ENCODE results near the gene PTX4.

PTX4 gene, protein sequence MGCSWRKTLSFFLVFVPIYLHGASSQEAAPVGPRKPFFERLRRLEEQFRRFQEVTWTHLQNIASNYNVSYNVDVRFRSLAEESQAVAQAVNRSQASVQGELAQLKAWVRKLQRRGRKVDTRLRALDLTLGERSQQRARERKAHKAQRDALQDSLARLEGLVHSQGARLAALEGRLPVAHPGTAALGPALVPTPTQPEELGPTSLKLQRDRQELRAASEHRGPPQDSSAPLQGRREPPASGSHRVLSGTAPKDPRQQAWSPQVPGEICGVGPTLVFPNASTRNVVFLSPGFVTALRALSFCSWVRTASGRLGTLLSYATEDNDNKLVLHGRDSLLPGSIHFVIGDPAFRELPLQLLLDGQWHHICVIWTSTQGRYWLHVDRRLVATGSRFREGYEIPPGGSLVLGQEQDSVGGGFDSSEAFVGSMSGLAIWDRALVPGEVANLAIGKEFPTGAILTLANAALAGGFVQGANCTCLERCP

DNA sequence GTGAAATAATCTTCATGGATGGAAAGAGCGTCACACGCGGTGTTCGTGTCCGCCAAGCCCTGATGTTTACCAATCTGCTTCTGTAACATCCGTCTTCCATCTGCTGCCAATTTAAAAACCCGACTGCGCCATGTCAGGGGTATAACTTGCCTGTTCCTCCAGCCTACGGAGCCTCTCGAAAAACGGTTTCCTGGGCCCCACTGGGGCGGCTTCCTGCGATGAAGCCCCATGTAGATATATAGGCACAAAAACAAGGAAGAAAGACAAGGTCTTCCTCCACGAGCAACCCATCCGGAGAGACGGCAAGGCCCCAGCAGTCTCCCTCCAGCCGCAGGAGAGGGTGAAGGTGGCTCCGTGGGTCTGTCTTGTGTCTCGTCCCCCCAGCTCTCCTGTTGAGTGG is at the start of gene PTX4:
TSS of gene PTX4 (minus strand) at position 326 of the 400 bp plus-strand sequence. CDS start at position 291, 35 bp downstream.
- DNase-seq: no peak

DNA sequence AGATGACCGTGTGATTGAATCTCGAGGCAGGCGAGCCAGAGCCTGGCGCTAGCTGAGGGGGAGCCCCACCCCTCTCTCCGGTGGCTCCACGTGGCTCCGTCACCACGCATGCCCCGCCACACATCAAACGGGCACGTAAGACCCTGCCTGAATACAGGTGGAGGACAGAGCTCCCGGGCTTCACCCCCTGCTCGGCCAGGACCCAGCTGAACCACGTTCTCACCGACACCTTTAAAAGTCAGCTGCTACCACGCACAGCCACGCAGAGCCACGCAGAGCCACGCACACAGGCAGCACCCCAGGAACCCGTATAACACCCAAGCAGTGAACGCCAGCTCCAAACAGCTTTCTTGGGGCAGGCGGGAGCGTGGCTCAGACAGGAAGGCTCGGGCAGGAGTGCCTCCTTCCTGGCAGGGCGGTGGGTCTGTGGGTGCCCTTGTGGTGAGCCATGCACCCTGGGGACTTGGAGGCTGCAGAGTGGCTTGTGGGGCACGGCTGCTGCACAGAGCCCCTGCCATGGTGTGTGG is 49.1 kb upstream of the PTX4 start:
- DNase-seq: no peak

DNA sequence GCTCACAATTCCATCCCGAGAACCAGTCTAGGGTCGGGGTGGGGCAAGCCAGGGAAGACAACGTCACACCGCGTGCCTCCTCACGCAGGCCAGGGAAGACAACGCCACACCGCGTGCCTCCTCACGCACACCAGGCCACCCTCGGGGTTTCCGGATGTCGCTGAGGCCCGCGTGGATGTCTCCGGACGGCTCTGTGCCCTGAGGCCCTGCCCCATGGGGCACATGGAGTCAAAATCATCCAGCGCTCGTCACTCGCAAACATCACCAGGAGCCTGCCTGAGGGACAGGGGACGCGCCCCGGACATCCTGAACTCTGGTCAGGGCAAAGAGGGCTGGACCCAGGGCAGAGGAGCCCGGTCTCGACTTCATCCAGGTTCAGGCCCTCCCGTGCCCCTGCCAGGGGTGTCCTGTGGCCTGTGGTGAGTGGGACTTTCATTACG is 48.4 kb upstream of the PTX4 start:
- no peak for DNase-seq

DNA sequence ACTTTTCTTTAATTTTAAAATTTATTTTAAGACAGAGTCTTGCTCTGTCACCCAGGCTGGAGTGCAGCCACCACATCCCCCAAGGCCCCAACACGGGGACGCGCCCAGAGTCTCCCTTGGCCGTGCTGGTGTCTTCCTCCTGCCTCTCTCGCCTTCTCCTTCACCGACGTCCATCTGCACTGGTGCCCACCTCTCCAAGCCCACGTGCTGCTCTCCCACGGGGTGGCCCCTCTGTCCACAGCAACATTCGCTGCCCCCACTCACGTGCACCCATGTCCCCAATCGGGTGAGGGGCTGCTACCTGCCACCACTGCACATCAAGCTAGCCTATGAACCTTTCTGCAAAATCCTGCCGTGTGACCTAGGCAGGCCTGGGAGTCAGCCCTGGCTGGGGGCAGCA is 47.9 kb upstream of the PTX4 start:
- DNase-seq: no peak

DNA sequence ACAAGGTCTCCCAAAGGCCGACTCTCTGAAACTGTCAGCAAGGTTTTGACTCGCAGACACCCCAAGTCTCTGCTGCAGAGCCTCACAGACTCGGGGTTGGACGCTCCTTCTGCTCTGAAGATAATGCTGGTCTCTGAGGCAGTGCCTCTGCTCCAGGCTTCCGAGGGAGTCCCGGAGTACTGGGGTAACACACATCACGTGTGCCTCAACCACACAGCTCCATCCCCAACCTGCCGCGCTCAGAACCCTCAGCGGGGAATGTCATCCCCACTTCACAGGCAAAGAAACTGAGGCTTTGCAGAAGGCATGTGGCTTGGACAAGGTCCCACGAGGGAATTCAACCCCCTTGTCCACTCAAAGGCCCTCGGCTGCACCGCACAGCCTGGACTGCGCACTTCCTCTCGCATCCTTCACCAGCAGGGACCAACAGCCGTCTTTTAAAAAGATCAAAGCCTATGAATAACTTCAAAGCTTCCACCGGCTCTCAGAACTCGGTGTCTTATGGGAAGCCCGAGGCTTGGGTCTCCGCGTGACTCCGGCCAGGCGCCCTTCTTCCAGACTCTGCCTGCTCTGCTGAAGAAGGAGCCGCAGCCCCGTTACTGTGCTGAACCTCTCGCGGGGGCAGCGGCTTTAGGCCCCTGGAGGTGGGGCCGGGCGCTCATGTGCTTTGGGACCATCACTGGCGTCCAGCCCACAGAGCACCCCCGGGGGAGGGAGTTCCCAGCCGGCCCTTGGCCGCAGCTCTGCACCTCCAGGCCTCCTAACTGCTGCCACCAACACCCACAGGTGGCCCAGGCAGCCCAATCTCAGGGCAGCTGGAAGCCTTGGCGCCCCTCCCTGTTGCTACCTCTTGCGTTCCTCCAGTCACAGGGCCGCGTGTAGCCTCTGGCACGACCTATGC is 46.9 kb upstream of the PTX4 start:
- no peak for DNase-seq

DNA sequence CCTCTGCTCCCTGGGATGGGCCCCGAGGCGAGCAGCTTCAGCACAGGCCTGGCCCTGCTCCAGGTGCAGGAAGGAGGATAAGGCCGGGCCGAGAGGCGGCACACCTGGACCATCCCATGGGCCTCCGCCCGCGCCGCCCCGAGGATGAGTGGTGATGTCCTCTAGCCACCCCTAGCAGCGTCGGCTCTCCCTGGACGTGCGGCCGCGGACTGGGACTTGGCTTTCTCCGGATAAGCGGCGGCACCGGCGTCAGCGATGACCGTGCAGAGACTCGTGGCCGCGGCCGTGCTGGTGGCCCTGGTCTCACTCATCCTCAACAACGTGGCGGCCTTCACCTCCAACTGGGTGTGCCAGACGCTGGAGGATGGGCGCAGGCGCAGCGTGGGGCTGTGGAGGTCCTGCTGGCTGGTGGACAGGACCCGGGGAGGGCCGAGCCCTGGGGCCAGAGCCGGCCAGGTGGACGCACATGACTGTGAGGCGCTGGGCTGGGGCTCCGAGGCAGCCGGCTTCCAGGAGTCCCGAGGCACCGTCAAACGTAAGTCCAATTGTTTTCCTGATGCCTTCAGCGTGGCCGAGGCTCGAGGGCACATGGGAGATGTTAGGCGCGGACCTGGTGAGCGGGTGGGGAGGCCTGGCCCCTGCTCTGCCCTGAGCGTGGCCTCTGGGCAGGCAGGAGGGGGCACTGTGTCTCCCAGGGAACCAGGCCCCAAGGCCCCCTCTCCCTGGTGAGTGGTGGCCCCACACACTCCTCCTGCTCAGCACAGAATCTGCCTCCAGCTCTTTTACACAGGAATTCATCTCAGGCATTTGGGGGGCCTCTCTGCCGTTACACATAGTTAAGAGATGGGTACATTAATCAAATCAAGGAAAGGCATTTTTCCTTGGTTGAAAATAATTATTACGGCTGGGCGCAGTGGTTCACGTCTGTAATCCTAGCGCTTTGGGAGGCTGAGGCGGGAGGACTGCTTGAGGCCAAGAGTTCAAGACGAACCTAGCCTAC is 45.6 kb upstream of the PTX4 start:
- no peak for DNase-seq

DNA sequence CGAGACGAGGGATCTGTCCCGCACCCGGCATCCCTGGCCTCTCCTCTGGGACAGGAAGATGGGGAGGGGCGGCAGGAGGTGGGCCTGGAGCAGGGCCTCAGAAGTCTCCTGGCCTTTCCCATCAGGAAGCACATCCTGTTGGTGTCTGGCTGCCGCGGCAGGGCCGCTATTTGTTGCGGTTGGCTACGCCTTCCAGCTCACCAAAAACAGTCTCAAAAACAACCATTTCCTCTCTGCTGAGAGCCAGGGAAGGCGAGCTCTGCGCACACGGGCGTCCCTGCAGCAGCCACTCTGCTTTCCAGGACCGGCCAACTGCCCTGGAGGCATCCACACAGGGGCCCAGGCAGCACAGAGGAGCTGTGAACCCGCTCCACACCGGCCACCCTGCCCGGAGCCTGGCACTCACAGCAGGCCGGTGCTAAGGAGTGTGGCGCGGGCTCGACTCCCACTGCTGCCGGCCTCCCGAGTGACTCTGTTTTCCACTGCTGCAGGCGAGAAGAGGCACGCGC is 44.8 kb upstream of the PTX4 start, which contains the start of gene TMEM204:
TSS of gene TMEM204 (plus strand) at position 224 of the 509 bp plus-strand sequence. CDS start 610 bp downstream, outside the sequence.
- no peak for DNase-seq

DNA sequence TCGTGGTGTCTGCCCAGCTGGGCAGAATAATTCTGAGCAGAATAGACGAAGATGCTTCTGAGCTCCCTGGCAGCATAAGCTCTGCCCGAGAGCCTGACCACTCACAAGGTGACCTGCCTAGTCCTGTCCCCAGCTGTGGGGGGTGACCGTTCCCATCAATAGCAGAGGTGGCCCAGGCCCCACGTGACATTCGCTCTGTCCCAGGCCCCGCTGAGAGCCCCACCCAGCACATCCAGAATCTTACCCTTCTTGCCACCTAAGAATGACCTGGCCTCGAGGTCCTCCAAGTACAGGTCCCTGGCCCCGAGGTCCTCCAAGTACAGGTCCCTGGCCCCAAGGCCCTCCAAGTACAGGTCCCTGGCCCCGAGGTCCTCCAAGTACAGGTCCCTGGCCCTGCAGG is 44.0 kb upstream of the PTX4 start:
- DNase-seq: no peak

DNA sequence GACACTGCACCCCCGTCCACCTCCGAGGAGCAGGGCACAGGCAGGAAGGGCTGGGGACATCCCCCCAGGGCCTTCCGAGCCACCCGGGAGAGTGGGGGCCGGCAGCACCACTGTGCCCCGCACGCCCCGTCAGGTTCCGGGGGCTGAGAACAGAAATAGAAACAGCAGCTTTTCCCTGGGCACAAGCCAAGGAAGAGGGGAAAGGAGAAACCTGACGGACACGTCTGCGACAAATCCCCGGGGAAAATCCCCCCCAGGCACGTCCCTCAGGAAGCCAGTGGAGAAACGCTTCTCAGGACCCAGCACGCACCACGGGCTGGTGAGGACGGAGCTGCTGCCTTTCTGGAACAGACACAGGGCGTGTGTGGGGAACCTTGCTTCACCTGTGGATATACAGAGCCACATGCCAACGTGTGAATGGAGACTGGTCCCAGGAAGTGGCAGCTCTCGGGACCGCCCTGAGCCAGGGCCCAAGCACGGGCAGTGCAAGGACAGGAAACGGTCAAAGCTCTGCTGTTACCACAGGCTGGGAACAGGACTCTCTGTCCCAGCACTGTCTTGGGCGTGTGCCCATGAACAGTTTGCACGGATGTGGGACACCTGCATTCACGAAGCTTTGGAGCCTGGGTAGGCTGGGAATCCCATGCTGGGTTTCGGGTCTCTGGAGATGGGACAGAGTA is 43.5 kb upstream of the PTX4 start:
- DNase-seq: no peak

DNA sequence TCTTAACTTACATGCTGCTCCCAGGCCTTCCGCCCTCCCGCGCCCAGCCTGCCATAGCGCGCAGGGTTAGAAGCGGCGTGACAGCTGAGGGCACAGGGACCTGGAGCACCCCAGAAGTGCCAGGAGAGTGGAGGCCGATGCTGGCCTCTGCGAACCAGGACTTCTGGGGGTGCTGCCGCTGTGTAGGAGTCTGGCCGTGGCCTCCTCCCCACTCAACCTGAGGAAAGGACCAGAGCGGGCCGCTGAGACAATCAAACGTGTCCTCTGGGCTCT is 42.8 kb upstream of the PTX4 start:
- no peak for DNase-seq

DNA sequence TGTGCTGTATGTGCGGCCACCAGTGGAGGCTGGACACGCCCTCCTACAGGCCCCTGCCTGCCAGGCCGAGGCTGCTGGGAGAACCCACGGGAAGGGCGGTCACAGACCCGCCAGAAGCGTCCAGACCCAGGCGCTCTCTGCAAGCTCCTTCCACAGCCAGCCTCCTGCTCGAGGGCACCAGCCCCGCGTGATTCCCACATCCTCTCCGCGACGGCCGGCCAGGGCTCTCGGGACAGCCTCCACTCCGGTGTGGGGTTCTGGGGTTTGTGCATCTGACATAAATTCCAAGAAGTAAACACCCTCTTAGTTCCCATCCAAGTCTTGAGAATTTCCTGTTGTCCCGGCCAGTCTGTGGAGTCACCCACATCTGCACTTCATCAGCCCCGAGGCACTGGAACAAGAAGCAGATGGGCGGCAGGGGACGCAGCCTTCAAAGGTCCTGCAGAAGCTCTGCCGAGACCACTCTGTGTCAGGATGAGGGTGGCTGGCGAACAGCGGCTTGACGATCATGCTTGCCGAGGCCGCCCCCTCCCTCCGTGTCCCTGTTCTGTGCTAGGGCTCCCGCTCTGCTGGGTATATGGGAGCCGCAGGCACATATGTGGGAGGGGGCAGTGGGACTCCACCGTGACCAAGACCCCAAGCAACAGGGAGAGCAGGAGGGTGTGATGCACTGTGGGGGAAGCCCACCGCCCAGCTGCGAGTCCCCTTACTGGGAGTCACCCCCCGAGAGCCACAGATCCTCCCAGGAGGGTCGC is 42.3 kb upstream of the PTX4 start:
- no peak for DNase-seq

DNA sequence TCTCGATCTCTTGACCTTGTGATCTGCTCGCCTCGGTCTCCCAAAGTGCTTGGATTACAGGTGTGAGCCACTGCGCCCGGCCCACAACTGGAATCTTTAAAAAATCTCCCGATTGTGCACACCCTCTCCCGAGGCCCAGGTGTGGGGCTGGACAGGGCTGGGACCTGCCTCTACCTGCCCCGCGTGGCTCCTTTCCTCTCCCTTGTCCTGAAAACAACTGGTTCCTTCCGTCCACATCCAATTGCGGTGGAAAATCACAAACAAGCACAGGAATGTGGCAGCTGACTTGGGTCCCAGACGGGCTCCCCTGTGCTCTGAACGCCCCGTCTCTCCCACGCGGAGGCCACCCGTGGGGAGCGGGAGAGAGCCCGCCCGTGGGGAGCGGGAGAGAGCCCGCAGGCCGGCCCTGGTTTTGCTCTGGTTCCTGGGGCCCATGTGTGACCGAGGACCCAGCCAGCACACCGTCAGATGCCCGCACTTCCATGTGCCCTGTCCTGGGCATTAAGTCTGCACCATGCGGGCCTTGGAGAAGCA is 41.7 kb upstream of the PTX4 start:
- no peak for DNase-seq

DNA sequence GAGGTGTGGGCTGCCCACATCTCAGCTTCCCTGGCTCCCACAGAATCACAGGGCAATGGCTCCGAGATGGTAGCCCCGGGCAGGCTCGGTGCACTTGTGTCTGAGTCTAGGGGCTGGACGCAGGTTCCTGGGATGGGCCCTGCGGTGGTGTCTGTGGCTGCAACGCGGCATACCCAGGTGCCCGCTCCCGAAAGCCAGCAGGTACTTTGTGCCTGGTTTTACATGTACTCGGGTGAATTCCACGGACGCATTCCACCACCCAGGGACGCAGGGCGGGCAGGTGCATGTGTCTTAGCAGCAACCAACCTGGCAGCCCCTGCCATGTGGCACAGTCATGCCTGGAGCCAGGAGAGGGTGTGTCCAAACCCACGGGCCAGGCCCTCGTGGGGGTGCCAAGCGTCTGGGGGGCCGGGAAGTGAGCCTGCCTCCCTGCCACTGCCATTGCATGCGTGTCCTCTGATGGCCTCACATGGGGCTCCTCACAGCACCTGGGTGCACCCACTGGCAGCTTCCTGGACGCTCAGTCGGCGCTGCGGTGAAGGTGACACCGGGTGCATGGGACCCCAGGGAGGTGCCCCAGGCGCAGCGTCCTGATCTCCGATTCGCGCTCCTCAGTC is 40.3 kb upstream of the PTX4 start:
- no peak for DNase-seq

DNA sequence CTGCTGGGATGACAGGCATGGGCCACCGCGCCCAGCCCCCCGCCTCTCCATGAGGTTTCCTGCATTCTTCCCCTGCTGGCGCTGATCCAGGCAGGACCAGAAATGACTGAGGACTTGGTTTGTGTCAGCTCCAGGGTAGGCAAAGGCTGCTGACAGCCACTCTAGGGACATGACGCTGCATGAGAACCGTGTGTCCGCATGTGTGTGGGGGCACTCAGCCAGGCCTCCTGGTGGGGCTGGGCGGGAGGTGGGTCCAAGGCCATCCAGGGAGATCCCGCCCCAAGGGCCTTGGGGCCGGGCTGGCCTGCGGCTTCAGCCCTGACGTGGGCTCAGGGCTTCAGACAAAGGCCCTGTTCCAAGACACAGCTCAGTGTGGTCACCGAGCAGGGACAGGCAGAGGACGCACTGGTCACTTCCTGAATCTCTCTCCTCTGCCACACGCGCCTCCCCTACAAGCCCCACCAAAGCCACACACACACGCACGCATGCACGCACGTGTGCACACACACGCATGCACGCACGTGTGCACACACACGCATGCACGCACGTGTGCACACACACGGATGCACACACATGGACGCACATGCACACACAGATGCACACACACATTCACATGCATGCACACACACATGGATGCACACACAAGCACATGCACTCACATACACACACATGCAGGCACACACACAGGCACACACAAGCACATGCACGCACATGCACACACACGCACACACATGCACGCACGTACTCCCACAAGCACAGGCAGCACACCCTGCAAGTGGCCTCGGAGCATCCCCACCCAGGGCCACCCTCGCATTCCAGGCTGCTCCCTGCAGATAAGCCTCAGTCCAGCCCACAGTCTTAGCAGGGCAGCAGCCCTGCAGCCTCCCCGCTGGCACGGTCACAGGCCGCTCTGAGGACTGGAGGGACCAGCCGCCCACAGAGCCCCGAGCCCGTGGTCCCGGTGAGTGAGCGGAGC is 39.4 kb upstream of the PTX4 start:
- DNase-seq: no peak

DNA sequence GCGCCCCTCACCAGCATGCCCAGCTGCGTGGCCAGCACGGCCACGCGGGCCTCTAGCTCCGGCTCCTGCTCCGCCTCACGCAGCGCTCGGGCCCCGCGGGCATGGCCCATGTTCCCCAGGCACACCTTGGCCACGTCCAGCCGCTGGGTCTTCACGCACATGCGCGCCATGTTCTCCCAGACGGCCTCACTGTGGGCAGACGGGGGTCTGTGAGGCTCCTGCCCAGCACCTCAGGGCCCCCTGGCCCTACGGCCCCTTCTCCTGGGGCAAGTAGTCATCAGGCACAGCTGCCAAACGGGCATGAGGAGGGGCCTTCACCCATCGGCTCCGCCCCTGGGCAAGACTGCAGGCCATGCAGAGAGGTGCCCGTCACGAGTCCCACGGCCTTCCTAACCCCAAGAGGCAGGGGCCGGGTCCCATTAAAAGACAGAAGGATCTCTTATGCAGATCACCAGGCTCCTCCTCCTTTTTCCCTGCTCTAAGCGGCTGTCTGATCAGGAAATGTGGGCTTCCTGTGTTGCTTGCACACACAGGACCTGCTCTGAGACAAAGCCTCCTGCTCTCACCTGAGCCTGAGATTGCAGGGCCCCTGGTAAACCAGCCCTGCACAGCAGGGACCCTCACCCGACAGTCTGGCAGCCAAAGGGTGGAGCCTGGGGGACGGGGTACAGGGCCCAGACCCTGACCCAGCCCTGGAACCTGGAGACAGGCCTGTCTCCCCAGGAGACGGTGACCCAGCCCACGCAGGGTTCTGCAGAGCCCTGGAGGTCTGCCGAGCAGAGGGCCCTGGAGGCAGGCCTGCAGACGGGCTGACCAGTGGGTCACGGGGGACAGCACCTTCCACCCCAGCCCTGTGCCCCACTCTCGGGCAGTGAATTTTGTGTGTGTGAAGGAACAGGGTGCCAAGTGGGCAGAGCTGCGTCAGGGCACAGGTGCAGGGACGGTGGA is 38.1 kb upstream of the PTX4 start:
- DNase-seq: no peak

DNA sequence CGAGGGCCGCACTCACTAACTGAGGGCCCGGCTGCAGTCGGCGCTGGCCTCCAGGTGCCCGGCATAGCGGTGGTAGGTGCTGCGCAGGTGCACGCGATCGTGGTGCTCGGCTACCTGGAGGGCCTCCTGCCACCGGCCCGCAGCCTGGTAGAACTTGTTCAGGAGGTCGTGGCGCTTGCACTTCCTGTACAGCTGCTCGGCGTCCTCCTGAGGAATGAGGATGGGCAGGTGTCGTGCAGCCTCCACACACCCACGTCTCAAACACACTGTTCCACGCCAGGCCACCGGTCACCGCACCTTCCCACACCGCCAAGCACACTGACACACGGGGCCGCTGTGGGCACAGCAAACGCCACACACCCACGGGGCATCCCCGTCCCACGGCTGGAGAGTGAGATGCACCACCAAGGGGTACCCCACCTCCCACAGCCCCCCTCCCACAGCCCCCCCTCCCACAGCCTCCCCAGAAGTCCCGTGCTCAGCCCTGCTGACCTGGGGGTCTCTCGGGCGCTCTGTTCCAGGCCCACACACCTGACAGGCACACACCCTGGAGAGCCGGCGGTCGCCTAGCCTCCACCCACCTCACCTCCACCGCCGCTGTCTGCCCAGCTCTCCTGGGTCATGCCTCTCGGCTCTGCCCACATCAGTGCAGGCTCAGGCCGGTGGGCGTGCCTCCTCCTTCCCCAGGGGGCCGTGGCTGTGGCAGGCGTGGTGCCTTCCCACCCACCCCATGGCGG is 37.3 kb upstream of the PTX4 start:
- DNase-seq: no peak

DNA sequence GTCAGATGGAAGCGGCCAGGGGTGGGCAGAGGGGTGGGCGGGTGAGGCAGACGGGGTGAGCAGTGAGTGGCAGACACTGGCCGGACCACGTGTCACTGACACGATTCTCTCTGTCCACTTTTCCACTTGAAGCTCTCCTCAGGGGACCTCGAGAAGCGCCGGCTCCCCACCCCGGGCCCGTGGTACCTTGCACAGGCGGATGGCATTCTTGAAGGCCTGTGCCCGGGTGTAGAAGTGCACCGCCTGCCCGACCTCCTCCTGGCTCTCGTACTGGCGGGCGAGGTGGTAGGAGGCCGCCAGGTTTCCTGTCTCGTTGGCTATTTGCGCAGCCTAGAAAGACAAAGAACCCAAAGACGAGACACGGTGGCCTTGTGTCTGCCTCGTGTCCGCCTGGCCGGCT is 35.6 kb upstream of the PTX4 start:
- no peak for DNase-seq

Measured in NCI-H1092 (cell line).